Bone marrow (tissue), 2 donors: Measurements from ENCODE around the gene RING1.

Source experiments
- DNase-seq, 2 donors: peaks; one replicate each; lab custom pipeline; 2025; lab: John Stamatoyannopoulos, UW

Gene RING1

DNA sequence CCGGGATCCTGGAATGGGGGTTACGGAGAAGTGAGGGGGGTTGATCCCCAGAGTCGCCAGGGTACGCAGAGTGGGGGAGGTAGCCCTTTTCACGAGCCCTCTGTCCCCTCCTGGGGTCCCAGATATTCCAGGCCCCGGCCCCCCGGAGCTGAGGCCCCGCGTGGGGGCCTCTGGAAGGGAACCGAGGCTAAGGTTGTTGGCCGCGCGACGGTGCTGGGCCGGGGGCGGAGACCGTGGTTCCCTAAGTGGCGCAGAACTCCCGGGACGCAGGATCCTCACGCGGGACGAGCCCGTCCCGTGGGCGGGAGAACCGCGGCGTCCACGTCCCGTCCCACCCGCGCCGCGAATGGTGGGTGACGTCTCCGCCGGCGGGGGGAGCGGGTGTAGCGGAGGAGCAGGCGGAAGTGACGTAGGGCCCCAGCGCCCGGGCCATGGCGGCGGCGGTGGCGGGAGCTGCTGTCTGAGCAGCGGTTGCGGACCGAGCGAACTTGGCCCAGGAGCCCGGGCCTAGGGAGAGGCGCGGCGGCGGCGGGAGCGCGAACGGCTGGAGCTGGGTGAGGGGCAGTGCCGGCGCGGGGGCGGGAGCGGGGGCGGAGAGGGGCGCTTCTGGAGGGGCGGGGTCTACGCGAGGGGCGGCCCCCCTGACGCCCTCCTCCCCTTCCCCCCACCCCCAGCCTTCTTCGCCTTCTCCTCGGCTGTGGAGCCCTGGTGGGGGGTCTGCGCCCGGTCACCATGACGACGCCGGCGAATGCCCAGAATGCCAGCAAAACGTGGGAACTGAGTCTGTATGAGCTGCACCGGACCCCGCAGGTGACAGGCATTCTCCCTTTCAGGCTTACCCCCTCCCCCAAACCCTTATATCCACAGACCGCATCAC is at the start of gene RING1:
Gene RING1, plus strand, starts transcription at position 410 of the 877 bp plus-strand sequence. Its CDS starts 323 bp downstream, at position 733.
- DNase-seq: peak; percentile 66 to 74

- DNase-seq: no peak
Observed at GRCh38 chr6:33160096-33160495, 48.2 kb upstream of the RING1 start.

- no peak for DNase-seq
Observed at GRCh38 chr6:33160728-33161344, 47.5 kb upstream of the RING1 start.

DNA sequence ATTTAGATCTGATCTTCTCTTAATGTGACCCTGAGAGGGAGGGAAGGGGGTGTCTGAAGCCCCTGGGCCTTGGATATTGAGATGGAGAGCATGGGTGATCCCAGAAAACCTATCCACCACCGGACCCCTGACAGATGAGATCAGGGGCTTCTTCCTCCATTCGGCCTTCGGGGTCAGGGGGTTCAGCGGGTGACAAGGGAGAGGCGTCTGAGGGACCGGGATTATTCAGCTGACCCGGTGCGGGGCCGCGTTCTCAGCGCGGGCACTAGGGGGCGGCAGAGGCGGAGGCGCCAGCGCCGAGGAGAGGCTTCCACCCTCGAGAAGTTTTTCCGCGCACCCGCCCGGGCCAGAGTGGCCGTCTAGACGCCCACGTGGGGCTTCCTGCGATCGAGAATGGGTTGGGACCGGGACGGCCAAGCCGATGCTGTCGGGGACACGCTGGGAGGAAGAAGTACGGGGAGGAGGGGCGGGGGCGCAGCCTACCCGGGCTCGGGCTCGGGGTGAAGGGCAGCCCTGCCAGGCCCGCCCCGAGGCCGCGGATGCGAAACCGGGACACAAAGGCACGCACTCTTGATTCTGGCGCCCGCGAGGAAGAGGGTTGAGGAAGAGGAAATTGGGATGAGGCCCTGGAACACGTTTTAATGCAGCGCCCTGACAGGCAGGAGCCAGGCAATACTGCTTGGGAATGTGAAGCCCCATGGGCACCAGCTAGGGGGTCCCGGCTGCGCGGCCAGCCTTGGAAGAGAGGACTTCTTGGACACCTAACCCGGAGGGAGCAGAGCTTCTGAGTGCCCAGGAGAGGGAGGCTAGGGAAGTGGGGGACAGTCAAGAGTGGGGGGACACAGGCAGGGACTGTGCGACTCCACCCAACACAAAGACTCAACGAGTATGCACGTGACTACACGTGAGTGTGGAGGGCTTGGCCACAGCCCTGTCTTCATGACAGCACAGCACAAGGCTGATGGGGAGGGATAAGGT is 46.7 kb upstream of the RING1 start:
- peak; percentile 33 to 52 for DNase-seq

- DNase-seq: no peak
Observed at GRCh38 chr6:33163540-33163939, 44.8 kb upstream of the RING1 start.

DNA sequence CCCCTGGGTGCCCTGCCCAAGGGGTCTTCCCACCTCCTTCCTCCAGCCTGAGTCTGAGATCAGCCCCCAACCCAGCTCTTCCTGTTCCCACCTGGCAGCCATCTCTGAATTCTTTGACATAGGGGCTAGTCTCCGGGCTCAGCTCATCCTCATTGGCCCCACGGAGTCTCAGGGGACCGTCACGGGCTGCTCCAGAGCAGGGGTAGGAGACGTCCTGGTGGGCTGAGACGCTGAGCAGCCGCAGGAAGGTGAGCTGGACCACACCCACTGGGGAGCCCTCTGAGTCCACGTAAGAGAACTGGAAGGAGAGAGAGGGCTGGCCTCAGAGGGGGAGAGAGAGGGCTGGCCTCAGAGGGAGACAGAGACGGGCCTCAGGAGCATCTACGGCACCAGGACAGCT is 44.1 kb upstream of the RING1 start:
- DNase-seq: no peak

DNA sequence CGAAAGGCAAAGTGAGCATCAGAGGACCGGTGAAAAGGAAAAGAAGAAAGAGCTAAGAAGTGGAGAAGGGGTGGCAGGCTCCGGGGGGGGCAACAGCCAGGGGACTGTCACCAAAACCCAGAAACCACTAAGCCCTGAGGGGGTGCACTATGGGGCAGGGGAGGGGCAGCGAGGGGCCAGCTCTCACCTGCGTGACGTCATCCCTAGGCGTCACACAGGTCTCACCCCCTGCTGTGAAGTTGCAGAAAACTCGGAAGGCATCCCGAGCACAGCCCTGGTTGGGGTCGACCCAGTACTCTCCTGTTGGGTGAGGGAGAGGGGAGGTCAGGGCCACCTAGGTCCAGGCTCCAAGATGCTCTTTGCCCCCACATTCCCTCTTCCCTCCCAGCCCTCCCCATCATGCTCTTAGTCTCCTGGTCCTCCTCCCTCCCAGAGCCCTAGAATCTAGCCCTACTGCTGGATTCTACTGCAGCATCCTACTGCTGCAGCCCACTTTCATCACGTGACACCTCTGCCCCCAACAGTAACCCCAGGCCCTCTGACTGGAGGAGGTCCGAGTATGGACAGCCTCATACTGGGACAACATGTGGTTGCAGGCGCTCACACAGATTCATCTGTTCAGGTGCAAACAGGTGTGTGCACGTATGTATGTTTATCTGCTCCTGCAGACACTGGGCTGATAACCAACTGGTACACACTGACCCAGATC is 43.5 kb upstream of the RING1 start:
- no peak for DNase-seq

DNA sequence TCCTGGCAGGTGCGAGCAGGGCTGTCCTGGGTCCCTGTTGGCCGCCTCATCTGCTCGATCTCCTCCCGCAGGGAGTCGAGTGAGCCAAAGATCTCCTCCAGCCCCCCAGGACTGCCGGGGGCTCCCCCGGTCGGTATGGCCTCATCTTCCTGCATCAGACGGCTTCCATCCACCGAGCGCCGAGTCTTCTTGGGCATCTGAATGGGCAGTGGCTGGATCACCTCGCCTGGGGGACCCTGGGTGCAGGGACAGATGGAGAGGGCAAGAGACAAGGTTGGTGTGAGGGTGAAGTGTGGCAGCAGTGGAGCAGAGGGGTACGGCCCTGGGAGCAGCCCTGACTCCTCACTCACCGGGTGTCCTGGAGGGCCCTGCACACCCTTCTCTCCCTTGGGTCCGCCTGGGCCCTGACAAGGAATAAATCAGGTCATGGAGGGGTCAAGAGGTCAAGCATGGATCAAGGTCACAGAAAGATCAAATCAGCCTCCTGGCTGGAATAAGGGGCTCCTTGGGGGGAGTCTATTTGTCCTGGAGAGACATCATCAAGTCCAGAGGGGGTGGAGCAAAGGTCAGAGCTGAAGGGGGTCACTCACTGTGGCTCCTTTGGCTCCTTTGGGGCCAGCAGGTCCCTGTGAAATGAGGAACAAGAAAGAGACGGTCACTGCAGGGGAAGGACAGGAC is 42.6 kb upstream of the RING1 start:
- no peak for DNase-seq

- no peak for DNase-seq
Observed at GRCh38 chr6:33166363-33166762, 41.9 kb upstream of the RING1 start.

- DNase-seq: no peak
Observed at GRCh38 chr6:33166811-33167210, 41.5 kb upstream of the RING1 start.

DNA sequence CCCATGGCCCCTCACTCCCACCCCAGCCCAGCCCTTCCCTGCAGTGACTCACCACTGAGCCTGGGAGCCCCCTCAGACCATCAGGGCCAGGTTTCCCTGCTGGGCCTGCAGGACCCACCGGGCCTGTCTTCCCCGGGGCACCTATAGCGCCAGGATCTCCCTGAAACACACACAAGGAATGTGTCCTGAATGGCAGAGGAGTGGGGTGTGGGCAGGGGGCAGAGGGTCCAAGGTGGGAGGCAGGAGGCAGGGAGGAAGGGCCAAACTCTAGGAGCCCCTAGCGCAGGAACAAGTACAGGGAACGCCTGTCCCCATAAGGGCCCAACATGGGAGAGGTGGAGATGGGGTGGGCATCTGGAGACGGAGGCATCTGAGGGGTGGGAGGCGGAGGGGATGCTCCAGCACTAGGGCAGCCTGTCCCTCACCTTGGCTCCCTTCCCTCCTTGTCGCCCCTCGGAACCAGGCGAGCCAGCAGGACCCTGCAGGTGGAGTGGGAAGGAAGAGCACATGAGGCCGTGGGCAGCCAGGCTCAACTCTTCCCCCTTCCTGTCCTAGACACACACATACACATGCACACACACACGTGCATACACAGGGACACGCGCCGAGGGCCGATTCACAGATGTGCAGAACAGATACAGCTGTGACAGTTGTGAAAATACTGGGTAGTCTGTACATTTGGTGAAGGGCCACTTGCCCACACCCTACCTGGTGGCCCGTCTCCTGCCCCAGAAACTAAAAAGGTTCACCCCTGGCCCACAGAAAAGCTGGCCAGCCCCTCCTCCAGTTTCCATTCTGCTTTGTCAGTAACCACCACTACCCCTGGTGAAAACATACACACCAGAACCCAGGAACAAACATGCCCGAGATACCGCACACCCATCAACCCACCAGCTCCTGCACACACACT is 40.7 kb upstream of the RING1 start:
- no peak for DNase-seq

DNA sequence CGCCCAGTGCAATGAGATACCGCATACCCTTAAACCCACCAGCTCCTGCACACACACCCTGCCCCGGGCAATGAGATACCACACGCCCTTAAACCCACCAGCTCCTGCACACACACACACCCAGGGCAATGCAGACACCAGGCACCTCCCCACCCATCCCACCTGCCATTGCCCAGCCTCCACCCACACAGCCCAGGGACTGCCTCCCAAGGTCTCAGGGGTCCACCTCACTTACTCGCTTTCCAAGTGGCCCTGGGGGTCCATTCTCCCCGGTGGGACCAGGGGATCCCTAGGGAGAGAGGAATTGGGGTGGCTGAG is 40.1 kb upstream of the RING1 start:
- no peak for DNase-seq

- no peak for DNase-seq
Observed at GRCh38 chr6:33168639-33169038, 39.7 kb upstream of the RING1 start.

- no peak for DNase-seq
Observed at GRCh38 chr6:33169291-33170175, 38.8 kb upstream of the RING1 start.

DNA sequence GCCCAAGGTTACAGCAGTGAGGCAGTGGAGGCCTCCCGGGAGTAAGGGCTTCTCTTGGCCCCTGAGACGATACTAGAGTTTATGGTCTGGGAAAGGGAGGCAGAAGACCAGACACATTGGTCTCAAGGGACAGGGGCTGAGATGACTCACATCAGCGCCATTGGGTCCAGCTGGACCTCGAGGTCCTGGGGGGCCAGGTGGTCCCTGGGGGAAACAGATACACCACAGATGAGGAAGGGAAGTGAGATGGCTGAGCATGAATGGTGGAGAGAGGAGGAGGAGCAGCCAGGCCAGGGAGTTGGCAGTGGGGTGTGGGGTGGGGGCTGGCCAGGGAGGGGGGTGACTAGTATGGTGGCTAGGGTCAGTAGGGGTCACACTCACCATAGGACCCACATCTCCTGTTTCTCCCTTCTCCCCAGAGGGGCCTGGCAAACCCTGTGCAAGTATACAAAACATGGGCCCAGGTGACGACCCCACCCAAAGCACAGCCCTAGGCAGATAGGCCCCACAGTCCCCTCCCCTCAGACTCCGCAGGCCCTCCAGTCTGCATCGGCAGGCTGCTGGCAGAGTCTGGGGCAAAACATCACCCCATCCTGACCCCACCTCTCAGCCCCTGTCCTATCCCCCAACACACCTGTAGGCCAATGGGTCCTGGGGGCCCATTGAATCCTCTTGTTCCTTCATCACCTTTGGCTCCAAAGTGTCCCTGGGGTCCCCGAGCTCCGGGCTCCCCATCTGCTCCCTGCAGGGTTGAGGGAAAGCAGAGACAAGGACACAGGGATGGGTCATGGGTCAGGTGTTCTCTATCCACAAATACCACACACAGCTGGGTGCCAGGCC is 37.9 kb upstream of the RING1 start:
- no peak for DNase-seq

GRCh38 chr6:33171016-33171879 is 37.1 kb upstream of the RING1 start:
- DNase-seq: no peak
